Osteocyte (in vitro differentiated cells): ENCODE results near the gene FLVCR2. TPM values are rescaled to one million over a fixed set of nuclear protein-coding genes. Genes with fewer than 3 reads are reported as not detected.

Experiments
- DNase-seq: peaks from one replicate; pipeline ENCODE4 v3.0.0; 2021; ENCODE audit warnings: mixed read lengths; ENCODE audit not compliant: unreplicated experiment; ENCODE audit errors: extremely low spot score
- H3K27ac Mint-ChIP-seq: one replicate; pipeline ENCODE4 v1.8.0; 2021; ENCODE audit warnings: mild to moderate bottlenecking, mixed read lengths; ENCODE audit not compliant: unreplicated experiment
- H3K27me3 Mint-ChIP-seq: one replicate; pipeline ENCODE4 v1.8.0; 2021; ENCODE audit warnings: mixed read lengths; ENCODE audit not compliant: unreplicated experiment
- H3K36me3 Mint-ChIP-seq: one replicate; pipeline ENCODE4 v1.8.0; 2021; ENCODE audit warnings: mixed read lengths; ENCODE audit not compliant: unreplicated experiment
- H3K4me1 Mint-ChIP-seq: one replicate; pipeline ENCODE4 v1.8.0; 2021; ENCODE audit warnings: mixed read lengths; ENCODE audit not compliant: unreplicated experiment
- H3K4me3 Mint-ChIP-seq: one replicate; pipeline ENCODE4 v1.8.0; 2021; ENCODE audit warnings: mild to moderate bottlenecking, moderate library complexity, mixed read lengths; ENCODE audit not compliant: unreplicated experiment
- H3K9me3 Mint-ChIP-seq: one replicate; pipeline ENCODE4 v1.8.0; 2021; ENCODE audit warnings: mixed read lengths; ENCODE audit not compliant: unreplicated experiment
- CTCF ChIP-seq: fragments of 200-600 bp; sonication (generic); IDR thresholded peaks from 2 replicates; pipeline ENCODE4 v1.5.0; 2021; ENCODE audit warnings: antibody characterized with exemption, mild to moderate bottlenecking, moderate library complexity
- total RNA-seq: library from RNA; stranded (reverse); gene quantifications from 2 replicates; pipeline ENCODE4 v1.2.1, GENCODE V29; 2021

FLVCR2 gene
- total RNA-seq, 1 donor from 2014 or later = 0.94 TPM

GRCh38 chr14:75542588-75543091, 35.8 kb upstream of the FLVCR2 start:
- no peaks in the 10 kb centered on the region for H3K9me3 Mint-ChIP-seq
- H3K36me3 Mint-ChIP-seq = no peaks in the 10 kb centered on the region
- no peak for DNase-seq
- no peak for TF ChIP-seq CTCF
- H3K4me3 Mint-ChIP-seq = no peak overlapping the region
- peaks cover 8% of the 10 kb centered on the region for H3K27me3 Mint-ChIP-seq
- H3K4me1 Mint-ChIP-seq = no peaks in the 10 kb centered on the region
- H3K27ac Mint-ChIP-seq = no peak overlapping the region

GRCh38 chr14:75543253-75543652, 35.2 kb upstream of the FLVCR2 start:
- Mint-ChIP-seq H3K27me3 (peaks cover 8% of the 10 kb centered on the region), H3K36me3 (no peaks in the 10 kb centered on the region), H3K27ac (no peak overlapping the region), H3K4me1 (no peaks in the 10 kb centered on the region), H3K4me3 (no peak overlapping the region), H3K9me3 (no peaks in the 10 kb centered on the region)
- no peak for TF ChIP-seq CTCF
- no peak for DNase-seq

GRCh38 chr14:75543786-75544185, 34.6 kb upstream of the FLVCR2 start:
- Mint-ChIP-seq H3K36me3 (no peaks in the 10 kb centered on the region), H3K4me3 (no peak overlapping the region), H3K4me1 (no peaks in the 10 kb centered on the region), H3K27ac (no peak overlapping the region), H3K9me3 (no peaks in the 10 kb centered on the region), H3K27me3 (peaks cover 8% of the 10 kb centered on the region)
- DNase-seq = no peak
- no peak for TF ChIP-seq CTCF

- TF ChIP-seq CTCF = no peak
- no peaks in the 10 kb centered on the region for H3K4me1 Mint-ChIP-seq
- peaks cover 16% of the 10 kb centered on the region for H3K27me3 Mint-ChIP-seq
- H3K9me3 Mint-ChIP-seq = no peaks in the 10 kb centered on the region
- H3K4me3 Mint-ChIP-seq = no peak overlapping the region
- H3K36me3 Mint-ChIP-seq = no peaks in the 10 kb centered on the region
- H3K27ac Mint-ChIP-seq = no peak overlapping the region
- DNase-seq = no peak
Measured at GRCh38 chr14:75545907-75546306, 32.5 kb upstream of the FLVCR2 start.

GRCh38 chr14:75547552-75548250, 30.7 kb upstream of the FLVCR2 start:
- no peak overlapping the region for H3K4me3 Mint-ChIP-seq
- H3K4me1 Mint-ChIP-seq = no peaks in the 10 kb centered on the region
- no peaks in the 10 kb centered on the region for H3K9me3 Mint-ChIP-seq
- no peaks in the 10 kb centered on the region for H3K36me3 Mint-ChIP-seq
- peaks cover 20% of the 10 kb centered on the region for H3K27me3 Mint-ChIP-seq
- no peak for DNase-seq
- TF ChIP-seq CTCF = no peak
- no peak overlapping the region for H3K27ac Mint-ChIP-seq
